Kidney epithelial cell (primary cell): ENCODE measurements around the gene ANKRD34A. TPM values are rescaled to one million over a fixed set of nuclear protein-coding genes. Genes with fewer than 3 reads are reported as not detected.
"Not testable (repeated sequence)": the region's sequence is repeated elsewhere in the genome, so short reads cannot be mapped to it uniquely, and the experiment has no call there.

Experiments used
- DNase-seq: peaks from one replicate; pipeline ENCODE4 v3.0.0-alpha.2; 2010; ENCODE audit warnings: low read depth
- H3K27me3 ChIP-seq: 2 replicates; pipeline ENCODE4 v1.6.0; 2011; ENCODE audit warnings: low read length; ENCODE audit not compliant: control insufficient read depth, insufficient read depth
- H3K36me3 ChIP-seq: 2 replicates; pipeline ENCODE4 v1.5.1; 2011; ENCODE audit warnings: low read length; ENCODE audit not compliant: control insufficient read depth, insufficient read depth
- H3K4me3 ChIP-seq: 2 replicates; pipeline ENCODE4 v1.5.1; 2011; ENCODE audit warnings: low read depth, mild to moderate bottlenecking, control low read depth, low read length
- CTCF ChIP-seq: IDR thresholded peaks from 2 replicates; pipeline ENCODE4 v1.5.1; 2011; ENCODE audit warnings: mild to moderate bottlenecking, moderate library complexity, low read length, control low read depth, inconsistent platforms; ENCODE audit not compliant: insufficient read depth, poor library complexity, severe bottlenecking
- total RNA-seq: library from RNA; depleted of rRNA; stranded (reverse); fragments of >200 nt; gene quantifications from 2 replicates; pipeline ENCODE4 v1.2.3, GENCODE V29; 2015

ANKRD34A gene
- total RNA-seq, 1 donor from 2014 or later = 0.46 TPM

DNA sequence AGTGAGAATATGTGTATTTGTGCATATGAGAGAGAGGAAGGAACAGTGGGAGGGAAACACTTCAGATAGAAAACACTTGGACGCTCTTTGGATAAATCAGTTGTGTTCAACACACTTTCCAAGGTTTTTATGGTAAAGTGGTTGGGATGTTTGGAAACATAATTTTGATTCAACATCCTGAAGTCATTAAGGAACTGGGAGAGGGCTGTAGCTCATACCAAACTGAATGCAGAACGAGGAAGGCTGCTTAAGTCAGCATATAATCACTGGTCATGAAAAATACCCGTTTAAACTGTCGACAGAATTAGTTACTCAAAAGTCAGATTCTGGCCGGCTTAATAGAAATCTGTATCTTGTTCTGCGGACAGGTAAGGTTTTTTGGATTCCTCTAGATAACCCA is 21.5 kb downstream of the ANKRD34A start:
- Histone ChIP-seq H3K27me3 (no peaks in the 10 kb centered on the region), H3K36me3 (no peaks in the 10 kb centered on the region), H3K4me3 (no peak overlapping the region)
- no peak for DNase-seq
- TF ChIP-seq CTCF = no peak

GRCh38 chr1:145942405-145942804 is 22.0 kb downstream of the ANKRD34A start:
- Histone ChIP-seq H3K36me3 (no peaks in the 10 kb centered on the region), H3K4me3 (no peak overlapping the region), H3K27me3 (no peaks in the 10 kb centered on the region)
- no peak for DNase-seq
- TF ChIP-seq CTCF = no peak

DNA sequence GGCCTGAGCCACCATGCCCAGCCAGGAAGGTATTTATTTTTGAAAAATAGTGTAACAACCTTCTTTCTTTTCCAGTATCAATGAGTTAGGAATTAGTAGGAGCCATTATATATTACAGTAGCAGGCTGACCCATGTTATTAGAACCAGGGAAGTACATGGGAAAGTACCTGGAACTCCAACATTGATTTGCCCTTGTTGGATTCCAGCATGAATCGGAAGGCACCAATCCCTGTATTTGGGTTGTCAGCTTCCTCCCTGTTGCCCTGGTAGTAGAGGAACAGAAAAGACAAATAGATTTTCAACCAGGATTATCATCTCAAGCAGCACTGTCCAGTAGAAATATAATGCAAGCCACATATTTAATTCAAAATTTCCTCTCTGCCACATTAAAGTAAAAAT is 26.9 kb downstream of the ANKRD34A start:
- Histone ChIP-seq H3K27me3 (no peaks in the 10 kb centered on the region), H3K36me3 (no peaks in the 10 kb centered on the region), H3K4me3 (no peak overlapping the region)
- TF ChIP-seq CTCF = no peak
- DNase-seq = no peak

GRCh38 chr1:145936247-145936646 is 28.1 kb downstream of the ANKRD34A start:
- Histone ChIP-seq H3K27me3 (no peaks in the 10 kb centered on the region), H3K4me3 (no peak overlapping the region), H3K36me3 (no peaks in the 10 kb centered on the region)
- DNase-seq = no peak
- no peak for TF ChIP-seq CTCF

- Histone ChIP-seq H3K36me3 (no peaks in the 10 kb centered on the region), H3K27me3 (no peaks in the 10 kb centered on the region), H3K4me3 (no peak overlapping the region)
- no peak for TF ChIP-seq CTCF
- DNase-seq = no peak
Observed at GRCh38 chr1:145935708-145936107, 28.7 kb downstream of the ANKRD34A start.

- H3K27me3 ChIP-seq, H3K36me3 ChIP-seq, H3K4me3 ChIP-seq, DNase-seq: not testable (repeated sequence)
Observed at GRCh38 chr1:145932522-145933009, 31.8 kb downstream of the ANKRD34A start.
